IMR-90 (cell line): Measurements from ENCODE around the gene ARHGAP12. TPM values are rescaled to one million over a fixed set of nuclear protein-coding genes. Genes with fewer than 3 reads are reported as not detected.

Source experiments
- ATAC-seq: fragments of 200-7000 bp; cut with Tn5 transposase; 2 replicates; pipeline ENCODE4 v1.9.1; 2020; ENCODE audit warnings: low read depth, mild to moderate bottlenecking, moderate library complexity
- BruUV-seq: library from RNA; stranded (reverse); fragments of 400-500 nt; replicated peaks from 2 replicates; lab custom pipeline; 2021; lab: Mats Ljungman, UMichigan
- CTCF ChIA-PET: fragments of 300-600 bp; formaldehyde crosslinking; extraction: SDS; loops from one replicate; lab custom pipeline; 2021; ENCODE audit warnings: antibody characterized with exemption; lab: Yijun Ruan, JAX
- POLR2A ChIA-PET: fragments of 300-600 bp; sonication (Branson Sonifier 250); formaldehyde crosslinking; loops from one replicate; lab custom pipeline; 2022; ENCODE audit warnings: antibody characterized with exemption; ENCODE audit not compliant: unreplicated experiment; lab: Charles Lee
- DNase-seq: peaks from one replicate; pipeline ENCODE4 v3.0.0; 2013
- H2AFZ ChIP-seq: replicated peaks from 2 replicates; pipeline ENCODE3; 2013; ENCODE audit warnings: low read length, mild to moderate bottlenecking; ENCODE audit not compliant: poor library complexity
- H2AK5ac ChIP-seq: 2 replicates; pipeline ENCODE4 v1.6.1; 2013; ENCODE audit warnings: low read depth, low read length, inconsistent platforms
- H2AK9ac ChIP-seq: replicated peaks from 2 replicates; pipeline ENCODE3; 2013; ENCODE audit warnings: mild to moderate bottlenecking, low read depth, low read length, moderate library complexity; ENCODE audit not compliant: poor library complexity
- H2BK120ac ChIP-seq: 2 replicates; pipeline ENCODE4 v1.6.1; 2013; ENCODE audit warnings: low read depth, low read length, inconsistent platforms
- H2BK15ac ChIP-seq: 3 replicates; pipeline ENCODE4 v1.6.1; 2013; ENCODE audit warnings: low read depth, low read length, inconsistent platforms
- H2BK20ac ChIP-seq: 2 replicates; pipeline ENCODE4 v1.6.1; 2013; ENCODE audit warnings: low read depth, mild to moderate bottlenecking, inconsistent platforms, low read length, moderate library complexity
- H2BK5ac ChIP-seq: 2 replicates; pipeline ENCODE4 v1.6.1; 2013; ENCODE audit warnings: mild to moderate bottlenecking, low read depth, low read length, inconsistent platforms; ENCODE audit not compliant: poor library complexity, severe bottlenecking
- H3K14ac ChIP-seq: replicated peaks from 2 replicates; pipeline ENCODE4 v1.6.1; 2013; ENCODE audit warnings: low read depth, low read length, inconsistent platforms
- H3K18ac ChIP-seq: 2 replicates; pipeline ENCODE4 v1.6.1; 2013; ENCODE audit warnings: low read depth, low read length, control low read depth
- H3K23ac ChIP-seq: 2 replicates; pipeline ENCODE4 v1.6.1; 2013; ENCODE audit warnings: low read depth, low read length, inconsistent platforms
- H3K27ac ChIP-seq: 2 replicates; pipeline ENCODE4 v1.5.1; 2013; ENCODE audit warnings: mild to moderate bottlenecking, control low read depth, low read length; ENCODE audit not compliant: insufficient read depth
- H3K27me3 ChIP-seq: 2 replicates; pipeline ENCODE4 v1.6.1; 2013; ENCODE audit warnings: low read length; ENCODE audit not compliant: control insufficient read depth, insufficient read depth
- H3K36me3 ChIP-seq: 2 replicates; pipeline ENCODE4 v1.6.1; 2013; ENCODE audit warnings: low read length, mixed read lengths; ENCODE audit not compliant: control insufficient read depth, insufficient read depth
- H3K4ac ChIP-seq: 2 replicates; pipeline ENCODE4 v1.6.1; 2013; ENCODE audit warnings: low read depth, low read length, inconsistent platforms
- H3K4me1 ChIP-seq: 2 replicates; pipeline ENCODE4 v1.6.1; 2013; ENCODE audit warnings: low read length, mixed read lengths; ENCODE audit not compliant: control insufficient read depth, insufficient read depth
- H3K4me2 ChIP-seq: 2 replicates; pipeline ENCODE4 v1.6.1; 2013; ENCODE audit warnings: low read depth, mild to moderate bottlenecking, control low read depth, low read length, moderate library complexity
- H3K4me3 ChIP-seq: 2 replicates; pipeline ENCODE4 v1.5.1; 2013; ENCODE audit warnings: low read depth, mild to moderate bottlenecking, control low read depth, low read length, moderate library complexity; ENCODE audit not compliant: insufficient read depth
- H3K56ac ChIP-seq: 2 replicates; pipeline ENCODE4 v1.6.1; 2013; ENCODE audit warnings: low read length, inconsistent platforms; ENCODE audit not compliant: insufficient read depth; ENCODE audit errors: extremely low read depth
- H3K79me1 ChIP-seq, 2 experiments: 2 replicates each; pipeline ENCODE4 v1.6.1; 2013; ENCODE audit warnings: low read length in 2 of 2, inconsistent platforms in 1 of 2, low read depth in 1 of 2
- H3K9ac ChIP-seq: 2 replicates; pipeline ENCODE4 v1.6.1; 2013; ENCODE audit warnings: low read depth, low read length, control low read depth
- H3K9me1 ChIP-seq: 2 replicates; pipeline ENCODE4 v1.6.1; 2013; ENCODE audit warnings: low read length, inconsistent platforms; ENCODE audit not compliant: insufficient read depth
- H3K9me3 ChIP-seq: 2 replicates; pipeline ENCODE4 v1.6.1; 2013; ENCODE audit warnings: low read length; ENCODE audit not compliant: control insufficient read depth, insufficient read depth
- H4K20me1 ChIP-seq: 2 replicates; pipeline ENCODE4 v1.6.1; 2013; ENCODE audit warnings: low read length, inconsistent platforms; ENCODE audit not compliant: insufficient read depth
- H4K5ac ChIP-seq: 2 replicates; pipeline ENCODE4 v1.6.1; 2013; ENCODE audit warnings: mild to moderate bottlenecking, low read depth, low read length, control low read depth
- H4K8ac ChIP-seq, 2 experiments: 2 replicates each; pipeline ENCODE4 v1.6.1; 2013; ENCODE audit warnings: low read depth in 2 of 2, low read length in 2 of 2, control low read depth in 1 of 2, inconsistent platforms in 1 of 2
- H4K91ac ChIP-seq: 2 replicates; pipeline ENCODE4 v1.6.1; 2013; ENCODE audit warnings: low read depth, low read length, inconsistent platforms; ENCODE audit not compliant: insufficient read depth
- BHLHE40 ChIP-seq: fragments of 150-350 bp; IDR thresholded peaks from 2 replicates; pipeline ENCODE4 v1.6.1; 2016; ENCODE audit warnings: mild to moderate bottlenecking, low read depth, low read length
- CEBPB ChIP-seq: IDR thresholded peaks from 2 replicates; pipeline ENCODE4 v1.6.1; 2012; ENCODE audit warnings: low read depth, low read length, improper control_type of control experiment
- CHD1 ChIP-seq: IDR thresholded peaks from 2 replicates; pipeline ENCODE4 v1.6.1; 2012; ENCODE audit warnings: low read depth, low read length, improper control_type of control experiment
- ELK1 ChIP-seq: fragments of 150-350 bp; IDR thresholded peaks from 2 replicates; pipeline ENCODE4 v1.6.1; 2016; ENCODE audit warnings: low read depth, mild to moderate bottlenecking, low read length, moderate library complexity, borderline replicate concordance
- FOS ChIP-seq: fragments of 150-350 bp; IDR thresholded peaks from 2 replicates; pipeline ENCODE4 v1.6.1; 2016; ENCODE audit warnings: low read depth, low read length
- MAFK ChIP-seq: IDR thresholded peaks from 2 replicates; pipeline ENCODE4 v1.6.1; 2012; ENCODE audit warnings: low read depth, low read length, improper control_type of control experiment
- MAZ ChIP-seq: IDR thresholded peaks from 2 replicates; pipeline ENCODE4 v1.6.1; 2012; ENCODE audit warnings: low read depth, mild to moderate bottlenecking, low read length, improper control_type of control experiment, moderate library complexity, borderline replicate concordance
- MXI1 ChIP-seq: IDR thresholded peaks from 2 replicates; pipeline ENCODE4 v1.6.1; 2012; ENCODE audit warnings: low read depth, mild to moderate bottlenecking, low read length, moderate library complexity, borderline replicate concordance
- NFE2L2 ChIP-seq: fragments of 150-350 bp; IDR thresholded peaks from 2 replicates; pipeline ENCODE4 v1.6.1; 2016; ENCODE audit warnings: low read depth, mild to moderate bottlenecking, low read length
- POLR2A ChIP-seq: IDR thresholded peaks from 2 replicates; pipeline ENCODE4 v1.6.1; 2012; ENCODE audit warnings: mild to moderate bottlenecking, low read depth, low read length
- RAD21 ChIP-seq: IDR thresholded peaks from 2 replicates; pipeline ENCODE4 v1.6.1; 2012; ENCODE audit warnings: low read length, improper control_type of control experiment
- RCOR1 ChIP-seq: IDR thresholded peaks from 2 replicates; pipeline ENCODE4 v1.6.1; 2012; ENCODE audit warnings: mild to moderate bottlenecking, low read length, improper control_type of control experiment; ENCODE audit not compliant: insufficient replicate concordance
- RFX5 ChIP-seq: IDR thresholded peaks from 2 replicates; pipeline ENCODE4 v1.8.0; 2012; ENCODE audit warnings: low read depth, mild to moderate bottlenecking, low read length, moderate library complexity
- SMC3 ChIP-seq: fragments of 150-350 bp; IDR thresholded peaks from 2 replicates; pipeline ENCODE4 v1.6.1; 2016; ENCODE audit warnings: low read depth, mild to moderate bottlenecking, antibody characterized with exemption, low read length, moderate library complexity
- USF2 ChIP-seq: fragments of 150-350 bp; IDR thresholded peaks from 2 replicates; pipeline ENCODE4 v1.6.1; 2017; ENCODE audit warnings: mild to moderate bottlenecking, antibody characterized with exemption, low read length, low read depth
- WGBS, 2 experiments: methylation state at CpG; one replicate each; pipeline versions ENCODE4 v1.1.5 to v1.1.7; 2013; ENCODE audit warnings: missing lambda C conversion rate in 2 of 2; ENCODE audit not compliant: insufficient read length in 1 of 2; ENCODE audit errors: extremely low coverage in 2 of 2; 5-methylcytosine and 5-hydroxymethylcytosine counted together
- dilution Hi-C: fragments of 300-500 bp; cut with HindIII; formaldehyde crosslinking; loops from one replicate; pipeline ENCODE4 v1.14.3; 2018; ENCODE audit warnings: low sequenced_read_pairs; ENCODE audit not compliant: unreplicated experiment
- in situ Hi-C: fragments of 300-500 bp; cut with MboI; formaldehyde crosslinking; loops from 3 replicates; pipeline ENCODE4 v1.14.3; 2019; ENCODE audit warnings: low sequenced_read_pairs, inconsistent platforms, mixed read lengths
- intact Hi-C: fragments of 100-400 bp; cut with micrococcal nuclease; formaldehyde crosslinking; loops from 2 replicates; pipeline ENCODE4 v1.10.0; 2022
- polyA plus RNA-seq, 3 experiments: library from polyadenylated mRNA; depleted of rRNA; stranded (reverse); fragments of >200 nt; gene quantifications; 2 replicates each; pipeline ENCODE4 v1.2.3, GENCODE V29; 2012; ENCODE audit warnings: low replicate concordance in 1 of 3
- total RNA-seq: library from RNA; depleted of rRNA; stranded (reverse); fragments of >200 nt; gene quantifications from 2 replicates; pipeline ENCODE4 v1.2.3, GENCODE V29; 2012
- TF ChIP-seq, protein P1 (sequence below): conservative IDR thresholded peaks from 2 replicates; pipeline ENCODE4 v1.5.1; 2012; ENCODE audit warnings: mild to moderate bottlenecking, low read depth, low read length, improper control_type of control experiment

ARHGAP12 gene
- total and polyA plus RNA-seq, 2 of the 4 experiments (the other 2 are of a cell fraction), result 9.0 to 28.5 TPM

DNA sequence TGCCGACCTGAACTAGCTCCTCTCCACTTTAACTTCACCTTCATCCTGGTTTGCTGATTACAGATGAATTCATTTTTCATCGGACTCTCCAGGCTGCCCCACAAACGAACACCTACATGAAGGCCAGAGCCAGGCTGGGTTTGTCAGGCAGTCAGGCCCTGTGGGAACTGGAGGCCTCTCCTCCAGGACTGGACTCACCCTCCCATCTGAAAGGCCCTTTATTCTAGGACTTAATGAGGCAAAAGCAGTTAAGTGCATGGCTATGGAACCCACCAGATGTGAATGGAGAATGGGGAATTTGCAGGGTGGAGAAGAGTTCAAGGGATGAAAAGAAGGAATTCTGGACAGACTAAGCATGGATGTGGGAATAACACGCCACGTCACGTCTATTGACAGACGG, 170.8 kb downstream of the ARHGAP12 start:
- H3K9ac ChIP-seq, result no peak overlapping the region
- ATAC-seq (no peak), DNase-seq (no peak)
- TF ChIP-seq CEBPB (no peak), BHLHE40 (no peak), MAZ (no peak), MXI1 (no peak), CHD1 (no peak), RFX5 (no peak), FOS (no peak), USF2 (no peak), POLR2A (no peak), MAFK (no peak), SMC3 (no peak), NFE2L2 (no peak), RAD21 (no peak), RCOR1 (no peak), ELK1 (no peak)
- TF ChIP-seq, protein P1, sequence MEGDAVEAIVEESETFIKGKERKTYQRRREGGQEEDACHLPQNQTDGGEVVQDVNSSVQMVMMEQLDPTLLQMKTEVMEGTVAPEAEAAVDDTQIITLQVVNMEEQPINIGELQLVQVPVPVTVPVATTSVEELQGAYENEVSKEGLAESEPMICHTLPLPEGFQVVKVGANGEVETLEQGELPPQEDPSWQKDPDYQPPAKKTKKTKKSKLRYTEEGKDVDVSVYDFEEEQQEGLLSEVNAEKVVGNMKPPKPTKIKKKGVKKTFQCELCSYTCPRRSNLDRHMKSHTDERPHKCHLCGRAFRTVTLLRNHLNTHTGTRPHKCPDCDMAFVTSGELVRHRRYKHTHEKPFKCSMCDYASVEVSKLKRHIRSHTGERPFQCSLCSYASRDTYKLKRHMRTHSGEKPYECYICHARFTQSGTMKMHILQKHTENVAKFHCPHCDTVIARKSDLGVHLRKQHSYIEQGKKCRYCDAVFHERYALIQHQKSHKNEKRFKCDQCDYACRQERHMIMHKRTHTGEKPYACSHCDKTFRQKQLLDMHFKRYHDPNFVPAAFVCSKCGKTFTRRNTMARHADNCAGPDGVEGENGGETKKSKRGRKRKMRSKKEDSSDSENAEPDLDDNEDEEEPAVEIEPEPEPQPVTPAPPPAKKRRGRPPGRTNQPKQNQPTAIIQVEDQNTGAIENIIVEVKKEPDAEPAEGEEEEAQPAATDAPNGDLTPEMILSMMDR, result no peak
- no peaks in the 10 kb centered on the region for H3K36me3 ChIP-seq
- CTCF ChIA-PET, result no interaction called here
- H3K14ac ChIP-seq, result peak overlapping the region; percentile 23; the same call in 1 of the 2 replicates
- H4K20me1 ChIP-seq, result no peaks in the 10 kb centered on the region
- H3K79me1 ChIP-seq, result peaks cover 0 to 10% of the 10 kb centered on the region in 2 experiments; a peak in 2 of 4 replicates
- H3K56ac ChIP-seq, result no peak overlapping the region
- peak overlapping the region; percentile 7; the same call in 1 of the 3 replicates for H2BK15ac ChIP-seq
- H2BK20ac ChIP-seq, result no peak overlapping the region; the same call in 1 of the 2 replicates
- H3K4me2 ChIP-seq, result no peak overlapping the region
- peaks cover 5% of the 10 kb centered on the region for H3K4me1 ChIP-seq
- no peak overlapping the region for H2BK5ac ChIP-seq
- H3K9me1 ChIP-seq, result 0 out of 2 replicates have a peak, but pooled peaks cover 3% of the 10 kb centered on the region
- H2AFZ ChIP-seq, result peak overlapping the region; percentile 15
- H2AK5ac ChIP-seq, result peak overlapping the region; percentile 66; the same call in 1 of the 2 replicates
- 0 out of 2 replicates have a peak overlapping the region, but pooled peaks have one; percentile 16 for H2BK120ac ChIP-seq
- no peak overlapping the region for H2AK9ac ChIP-seq
- H3K27ac ChIP-seq, result no peak overlapping the region
- H4K91ac ChIP-seq, result 0 out of 2 replicates have a peak overlapping the region, but pooled peaks have one; percentile 9
- H3K18ac ChIP-seq, result no peak overlapping the region
- dilution Hi-C loops, result no loop called here
- H3K4ac ChIP-seq, result no peak overlapping the region
- H4K5ac ChIP-seq, result no peak overlapping the region
- in situ Hi-C loops, result no loop called here
- H3K9me3 ChIP-seq, result no peaks in the 10 kb centered on the region
- POLR2A ChIA-PET, result no interaction called here
- H3K27me3 ChIP-seq, result no peaks in the 10 kb centered on the region
- H4K8ac ChIP-seq, result no peak overlapping the region; a peak in 1 of 4 replicates
- no peak overlapping the region for H3K4me3 ChIP-seq
- WGBS, 2 experiments, result 97% methylated on average over 3 of the region's 7 CpGs; no CpG with 5 or more reads in 1 of the 2 experiments
- no TSS peak for BruUV-seq
- H3K23ac ChIP-seq, result no peak overlapping the region; the same call in 1 of the 2 replicates
- intact Hi-C loops, result no loop called here
